Ishikawa (cell line): Measurements from ENCODE around the gene ZNF366.

ENCODE experiments used
- CEBPB ChIP-seq: IDR thresholded peaks from 2 replicates; pipeline ENCODE4 v1.6.1; 2012
- CREB1 ChIP-seq: IDR thresholded peaks from 2 replicates; pipeline ENCODE4 v1.6.1; 2012; ENCODE audit warnings: low read depth
- EGR1 ChIP-seq: IDR thresholded peaks from 2 replicates; pipeline ENCODE4 v1.6.1; 2012
- EP300 ChIP-seq: IDR thresholded peaks from 2 replicates; pipeline ENCODE4 v1.6.1; 2012; ENCODE audit warnings: borderline replicate concordance
- FOXM1 ChIP-seq: IDR thresholded peaks from 2 replicates; pipeline ENCODE4 v1.6.1; 2012; ENCODE audit warnings: low read depth, borderline replicate concordance
- RAD21 ChIP-seq: IDR thresholded peaks from 2 replicates; pipeline ENCODE4 v1.6.1; 2012; ENCODE audit warnings: low read depth
- TAF1 ChIP-seq: IDR thresholded peaks from 2 replicates; pipeline ENCODE4 v1.6.1; 2012; ENCODE audit warnings: low read depth, mild to moderate bottlenecking
- ZBTB7A ChIP-seq: IDR thresholded peaks from 2 replicates; pipeline ENCODE4 v1.6.1; 2012; ENCODE audit warnings: low read depth
- TF ChIP-seq, protein P1 (sequence below): IDR thresholded peaks from 2 replicates; pipeline ENCODE4 v1.6.1; 2012; ENCODE audit warnings: low read depth, mild to moderate bottlenecking
- TF ChIP-seq, protein P2 (sequence below): IDR thresholded peaks from 2 replicates; pipeline ENCODE4 v1.6.1; 2012
- TF ChIP-seq, protein P3 (sequence below): IDR thresholded peaks from 2 replicates; pipeline ENCODE4 v1.6.1; 2012

GRCh38 chr5:72474046-72474500, 33.1 kb downstream of the ZNF366 start:
- TF ChIP-seq CREB1, result no peak
- no peak for TF ChIP-seq TAF1
- TF ChIP-seq FOXM1, result no peak
- TF ChIP-seq EGR1, result no peak
- TF ChIP-seq CEBPB, result no peak
- TF ChIP-seq, protein P1, sequence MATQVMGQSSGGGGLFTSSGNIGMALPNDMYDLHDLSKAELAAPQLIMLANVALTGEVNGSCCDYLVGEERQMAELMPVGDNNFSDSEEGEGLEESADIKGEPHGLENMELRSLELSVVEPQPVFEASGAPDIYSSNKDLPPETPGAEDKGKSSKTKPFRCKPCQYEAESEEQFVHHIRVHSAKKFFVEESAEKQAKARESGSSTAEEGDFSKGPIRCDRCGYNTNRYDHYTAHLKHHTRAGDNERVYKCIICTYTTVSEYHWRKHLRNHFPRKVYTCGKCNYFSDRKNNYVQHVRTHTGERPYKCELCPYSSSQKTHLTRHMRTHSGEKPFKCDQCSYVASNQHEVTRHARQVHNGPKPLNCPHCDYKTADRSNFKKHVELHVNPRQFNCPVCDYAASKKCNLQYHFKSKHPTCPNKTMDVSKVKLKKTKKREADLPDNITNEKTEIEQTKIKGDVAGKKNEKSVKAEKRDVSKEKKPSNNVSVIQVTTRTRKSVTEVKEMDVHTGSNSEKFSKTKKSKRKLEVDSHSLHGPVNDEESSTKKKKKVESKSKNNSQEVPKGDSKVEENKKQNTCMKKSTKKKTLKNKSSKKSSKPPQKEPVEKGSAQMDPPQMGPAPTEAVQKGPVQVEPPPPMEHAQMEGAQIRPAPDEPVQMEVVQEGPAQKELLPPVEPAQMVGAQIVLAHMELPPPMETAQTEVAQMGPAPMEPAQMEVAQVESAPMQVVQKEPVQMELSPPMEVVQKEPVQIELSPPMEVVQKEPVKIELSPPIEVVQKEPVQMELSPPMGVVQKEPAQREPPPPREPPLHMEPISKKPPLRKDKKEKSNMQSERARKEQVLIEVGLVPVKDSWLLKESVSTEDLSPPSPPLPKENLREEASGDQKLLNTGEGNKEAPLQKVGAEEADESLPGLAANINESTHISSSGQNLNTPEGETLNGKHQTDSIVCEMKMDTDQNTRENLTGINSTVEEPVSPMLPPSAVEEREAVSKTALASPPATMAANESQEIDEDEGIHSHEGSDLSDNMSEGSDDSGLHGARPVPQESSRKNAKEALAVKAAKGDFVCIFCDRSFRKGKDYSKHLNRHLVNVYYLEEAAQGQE, result no peak
- TF ChIP-seq EP300, result no peak
- TF ChIP-seq, protein P2, sequence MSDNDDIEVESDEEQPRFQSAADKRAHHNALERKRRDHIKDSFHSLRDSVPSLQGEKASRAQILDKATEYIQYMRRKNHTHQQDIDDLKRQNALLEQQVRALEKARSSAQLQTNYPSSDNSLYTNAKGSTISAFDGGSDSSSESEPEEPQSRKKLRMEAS, result no peak
- TF ChIP-seq ZBTB7A, result no peak
- no peak for TF ChIP-seq RAD21
- TF ChIP-seq, protein P3, sequence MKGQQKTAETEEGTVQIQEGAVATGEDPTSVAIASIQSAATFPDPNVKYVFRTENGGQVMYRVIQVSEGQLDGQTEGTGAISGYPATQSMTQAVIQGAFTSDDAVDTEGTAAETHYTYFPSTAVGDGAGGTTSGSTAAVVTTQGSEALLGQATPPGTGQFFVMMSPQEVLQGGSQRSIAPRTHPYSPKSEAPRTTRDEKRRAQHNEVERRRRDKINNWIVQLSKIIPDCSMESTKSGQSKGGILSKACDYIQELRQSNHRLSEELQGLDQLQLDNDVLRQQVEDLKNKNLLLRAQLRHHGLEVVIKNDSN, result no peak
